SKM-1 treated with dmso at 0.1 percent for 144 hours (cell line): Measurements from ENCODE around the gene SOCS4.
"Not testable (repeated sequence)": the region's sequence is repeated elsewhere in the genome, so short reads cannot be mapped to it uniquely, and the experiment has no call there.

Experiments
- DNase-seq: peaks from one replicate; lab custom pipeline; 2025; ENCODE audit not compliant: unreplicated experiment; lab: John Stamatoyannopoulos, UW

SOCS4 gene, protein sequence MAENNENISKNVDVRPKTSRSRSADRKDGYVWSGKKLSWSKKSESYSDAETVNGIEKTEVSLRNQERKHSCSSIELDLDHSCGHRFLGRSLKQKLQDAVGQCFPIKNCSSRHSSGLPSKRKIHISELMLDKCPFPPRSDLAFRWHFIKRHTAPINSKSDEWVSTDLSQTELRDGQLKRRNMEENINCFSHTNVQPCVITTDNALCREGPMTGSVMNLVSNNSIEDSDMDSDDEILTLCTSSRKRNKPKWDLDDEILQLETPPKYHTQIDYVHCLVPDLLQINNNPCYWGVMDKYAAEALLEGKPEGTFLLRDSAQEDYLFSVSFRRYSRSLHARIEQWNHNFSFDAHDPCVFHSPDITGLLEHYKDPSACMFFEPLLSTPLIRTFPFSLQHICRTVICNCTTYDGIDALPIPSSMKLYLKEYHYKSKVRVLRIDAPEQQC

GRCh38 chr14:55026793-55027561 is at the start of gene SOCS4, which contains the start of gene WDHD1:
TSS of gene SOCS4 (plus strand) at chr14:55027236. CDS start at chr14:55043042, 15,806 bp downstream.
TSS of gene WDHD1 (minus strand) at chr14:55027099. CDS start at chr14:55026787, 312 bp downstream.
- peak; percentile 78 for DNase-seq

DNA sequence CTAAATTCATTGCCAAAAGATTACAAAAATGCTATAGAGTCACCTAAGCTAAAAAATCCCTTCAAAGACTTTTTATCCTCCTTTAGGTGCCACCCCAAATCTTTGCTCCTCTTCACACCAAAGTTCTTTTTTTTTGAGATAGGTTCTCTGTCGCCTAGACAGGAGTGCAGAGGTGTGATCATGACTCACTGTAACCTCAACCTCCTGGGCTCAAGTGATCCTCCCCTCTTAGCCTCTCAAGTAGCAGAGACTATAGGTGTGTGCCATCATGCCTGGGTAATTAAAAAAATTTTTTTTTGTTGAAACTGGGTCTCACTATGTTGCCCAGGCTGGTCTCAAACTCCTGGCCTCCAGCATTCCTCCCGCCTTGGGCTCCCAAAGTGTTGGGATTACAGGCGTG is 48.0 kb upstream of the SOCS4 start:
- DNase-seq = no peak

DNA sequence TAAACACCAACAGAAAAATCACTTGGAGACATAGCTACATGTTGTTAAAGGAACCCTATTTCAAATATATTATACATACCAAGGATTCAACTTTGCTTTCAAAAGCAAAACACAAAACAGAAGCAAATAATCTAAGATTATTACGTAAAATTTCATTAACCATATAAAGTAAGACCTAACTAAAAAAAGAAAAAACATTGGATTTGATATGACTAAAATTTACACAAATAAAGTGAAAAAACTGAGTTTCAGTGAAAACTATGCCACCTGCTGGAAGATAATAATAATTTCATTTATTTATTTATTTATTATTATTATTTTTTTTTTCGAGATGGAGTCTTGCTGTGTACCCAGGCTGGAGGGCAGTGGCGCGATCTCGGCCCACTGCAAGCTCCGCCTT is 45.3 kb upstream of the SOCS4 start:
- no peak for DNase-seq

- no peak for DNase-seq
Observed at GRCh38 chr14:54985156-54985555, 41.9 kb upstream of the SOCS4 start.

GRCh38 chr14:55000381-55000780 is 26.7 kb upstream of the SOCS4 start:
- peak; percentile 34 for DNase-seq

GRCh38 chr14:55005071-55005470 is 22.0 kb upstream of the SOCS4 start:
- no peak for DNase-seq

GRCh38 chr14:55015006-55015405 is 12.0 kb upstream of the SOCS4 start:
- DNase-seq = no peak

GRCh38 chr14:55019968-55020554 is 7.0 kb upstream of the SOCS4 start:
- no peak for DNase-seq

DNA sequence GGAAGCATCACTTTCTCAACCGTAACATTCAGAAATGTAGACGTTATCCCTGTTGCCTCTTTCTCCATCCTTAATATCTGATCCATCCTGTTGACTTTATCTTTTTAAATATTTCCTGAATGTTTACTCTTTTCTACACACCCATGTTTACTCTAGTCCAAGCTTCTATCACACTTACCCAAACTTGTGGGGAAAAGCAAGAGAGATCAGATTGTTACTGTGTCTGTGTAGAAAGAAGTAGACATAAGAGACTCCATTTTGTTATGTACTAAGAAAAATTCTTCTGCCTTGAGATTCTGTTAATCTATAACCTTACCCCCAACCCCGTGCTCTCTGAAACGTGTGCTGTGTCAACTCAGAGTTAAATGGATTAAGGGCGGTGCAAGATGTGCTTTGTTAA is 2.7 kb upstream of the SOCS4 start:
- not testable (repeated sequence) for DNase-seq

DNA sequence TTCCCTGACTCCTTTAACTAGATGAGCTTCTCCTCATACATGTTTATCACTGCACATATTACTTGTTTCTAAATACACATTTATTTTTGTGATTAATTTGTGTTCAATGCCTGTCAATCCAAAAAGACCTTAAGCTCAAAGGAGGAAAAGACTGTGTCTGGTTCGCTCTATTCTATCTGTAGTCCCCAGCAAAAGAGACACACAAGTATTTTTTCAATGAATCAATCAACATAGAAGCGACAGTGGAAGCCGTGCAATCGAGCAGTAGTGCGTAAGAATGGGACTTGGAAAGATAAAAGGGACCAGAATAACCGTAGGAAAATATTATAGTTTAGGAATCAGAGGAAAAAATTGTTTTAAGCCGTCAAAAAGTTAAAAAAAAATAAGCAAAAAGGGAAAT is 1.1 kb upstream of the SOCS4 start:
- no peak for DNase-seq

DNA sequence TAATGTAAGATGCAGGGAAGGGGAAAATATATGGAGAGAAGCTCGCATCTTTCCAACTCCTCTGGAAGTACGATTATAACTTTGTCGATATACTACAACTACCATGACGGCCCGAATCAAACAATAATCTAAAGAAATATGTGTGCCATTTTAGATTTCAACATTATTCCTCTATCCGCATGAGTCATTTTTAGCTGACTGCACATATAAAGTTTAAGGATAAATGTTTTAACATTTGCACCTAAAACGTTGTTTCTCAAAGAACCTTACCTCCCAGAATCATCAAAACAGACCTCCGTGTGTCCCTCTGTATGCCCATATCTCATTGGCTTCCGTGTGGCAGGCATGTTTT is 619 bp upstream of the SOCS4 start:
- no peak for DNase-seq

DNA sequence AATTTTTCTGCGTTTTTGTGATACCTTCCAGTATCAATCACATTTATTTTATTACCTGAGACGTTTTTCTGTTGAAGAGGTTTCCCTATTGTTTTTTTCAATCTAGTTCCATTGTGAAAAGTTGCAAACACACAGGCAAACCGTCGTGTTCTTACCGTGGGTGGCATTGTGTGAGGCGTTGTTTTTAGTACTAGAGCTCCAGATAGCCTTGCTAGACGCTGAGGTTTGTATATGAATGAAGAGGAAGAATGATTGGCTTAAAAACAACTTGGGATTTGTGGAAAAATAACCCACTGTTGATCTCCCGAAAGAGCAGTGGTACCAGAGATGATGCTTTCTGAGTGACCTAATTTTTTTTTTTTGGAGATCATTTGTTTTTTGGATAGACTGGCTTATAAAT is 1.0 kb downstream of the SOCS4 start:
- DNase-seq = no peak

- no peak for DNase-seq
Observed at GRCh38 chr14:55028476-55028875, 1.4 kb downstream of the SOCS4 start.

DNA sequence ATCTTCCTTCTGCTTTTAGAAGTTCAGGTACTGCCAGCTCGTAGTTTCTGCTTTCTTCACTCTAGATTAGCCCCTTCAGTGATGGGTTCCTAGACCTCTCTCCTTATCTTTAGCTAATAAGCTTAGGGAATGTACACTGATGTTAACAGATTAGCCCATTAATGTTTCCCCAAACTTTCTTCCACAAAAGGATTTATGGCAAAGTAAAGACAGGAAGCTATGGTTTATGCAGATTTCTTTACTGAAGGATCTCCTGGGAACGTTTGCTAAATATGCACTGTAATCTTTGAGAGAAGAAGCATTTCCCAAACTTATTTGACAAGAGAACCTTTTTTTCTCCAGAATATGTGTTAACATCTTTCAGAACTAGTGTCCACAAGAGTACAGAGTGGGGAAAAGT is 4.2 kb downstream of the SOCS4 start:
- no peak for DNase-seq

DNA sequence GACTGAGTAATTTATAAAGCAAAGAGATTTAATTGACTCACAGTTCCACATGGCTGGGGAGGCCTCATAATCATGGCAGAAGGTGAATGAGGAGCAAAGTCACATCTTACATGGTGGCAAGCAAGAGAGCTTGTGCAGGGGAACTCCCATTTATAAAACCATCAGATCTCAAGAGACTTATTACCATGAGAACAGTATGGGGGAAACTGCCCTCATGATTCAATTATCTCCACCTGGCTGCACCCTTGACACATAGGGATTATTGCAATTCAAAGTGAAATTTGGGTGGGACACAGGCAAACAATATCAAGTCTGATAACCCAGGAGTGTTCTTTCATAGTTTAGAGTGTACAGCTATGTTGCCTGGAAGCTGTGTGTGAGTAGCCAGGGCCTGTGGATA is 11.0 kb downstream of the SOCS4 start:
- not testable (repeated sequence) for DNase-seq

- DNase-seq = no peak
Observed at GRCh38 chr14:55038708-55039107, 11.7 kb downstream of the SOCS4 start.

DNA sequence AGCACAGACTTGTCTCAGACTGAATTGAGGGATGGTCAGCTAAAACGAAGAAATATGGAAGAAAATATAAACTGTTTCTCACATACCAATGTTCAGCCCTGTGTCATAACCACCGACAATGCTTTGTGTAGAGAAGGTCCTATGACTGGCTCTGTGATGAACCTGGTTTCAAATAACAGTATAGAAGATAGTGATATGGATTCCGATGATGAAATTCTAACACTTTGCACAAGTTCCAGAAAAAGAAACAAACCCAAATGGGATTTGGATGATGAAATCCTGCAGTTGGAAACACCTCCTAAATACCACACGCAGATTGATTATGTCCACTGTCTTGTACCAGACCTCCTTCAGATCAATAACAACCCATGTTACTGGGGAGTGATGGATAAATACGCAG is 16.5 kb downstream of the SOCS4 start:
- no peak for DNase-seq

DNA sequence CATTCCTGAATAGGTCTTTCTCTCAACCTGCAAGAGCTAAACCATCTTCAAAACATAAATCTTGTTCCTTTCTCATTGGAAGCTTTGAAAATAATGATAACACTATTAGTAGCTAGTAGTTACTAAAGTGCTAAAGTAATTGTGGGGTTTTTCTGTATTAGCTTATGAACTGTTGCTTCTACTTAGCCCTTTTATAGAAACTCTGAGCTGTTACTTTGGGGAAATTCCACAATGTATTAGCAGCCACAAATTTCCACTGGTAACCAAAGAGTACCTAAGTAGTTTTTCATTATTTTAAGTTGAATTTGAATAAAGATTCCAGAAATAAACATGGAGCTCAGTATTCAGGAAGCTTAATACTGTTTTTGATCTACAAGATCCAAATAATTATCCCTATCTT is 18.1 kb downstream of the SOCS4 start:
- no peak for DNase-seq

DNA sequence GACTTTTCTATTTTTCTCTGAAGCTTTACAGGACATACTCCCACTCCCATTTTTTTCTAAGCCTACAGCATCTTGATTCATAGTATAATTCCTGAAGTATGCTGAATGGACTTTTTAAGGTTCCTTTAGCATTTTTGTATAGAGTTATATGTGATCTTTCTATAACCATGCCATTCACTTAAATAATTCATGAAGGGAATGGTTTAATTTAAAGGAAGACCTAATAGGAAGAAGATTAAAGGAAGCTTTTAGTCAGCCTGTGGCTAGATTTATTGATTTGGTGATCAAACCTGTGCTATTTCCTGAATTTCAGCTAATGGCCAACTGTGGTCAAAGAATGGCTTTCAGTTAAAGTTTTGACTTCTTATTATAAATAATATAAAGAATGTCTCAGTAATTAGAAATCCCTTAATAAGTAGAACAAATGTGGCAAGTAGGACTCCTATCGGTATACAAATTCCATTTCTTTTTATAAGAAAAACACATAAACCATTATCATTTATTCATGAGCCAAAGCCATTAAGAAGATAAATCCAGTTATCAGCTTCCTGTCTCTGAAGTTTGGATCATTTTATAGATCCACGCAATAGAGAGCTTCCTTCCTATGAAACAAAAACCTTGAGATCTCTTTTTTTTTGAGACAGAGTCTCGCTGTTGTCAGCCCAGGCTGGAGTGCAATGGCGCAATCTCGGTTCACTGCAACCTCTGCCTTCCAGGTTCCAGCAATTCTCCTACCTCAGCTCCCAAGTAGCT is 20.4 kb downstream of the SOCS4 start:
- no peak for DNase-seq

GRCh38 chr14:55048900-55049436 is 21.9 kb downstream of the SOCS4 start:
- DNase-seq = no peak

DNA sequence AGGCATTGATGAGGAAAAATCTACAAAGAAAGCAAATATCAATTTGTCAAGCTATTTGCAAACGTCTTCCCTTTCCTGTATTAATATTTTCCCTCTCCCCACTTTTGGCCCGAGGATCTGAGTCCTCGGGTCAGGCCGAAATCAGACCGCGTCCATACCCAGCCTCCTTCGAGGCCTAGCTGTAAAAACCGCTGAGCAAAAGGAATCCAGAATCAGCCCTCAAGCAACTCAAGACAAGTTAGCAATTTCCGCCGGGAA is 24.1 kb downstream of the SOCS4 start:
- DNase-seq = no peak
